IMR-90 (cell line): ENCODE results near the gene ZNF410. TPM values are rescaled to one million over a fixed set of nuclear protein-coding genes. Genes with fewer than 3 reads are reported as not detected.

Source experiments
- ATAC-seq: fragments of 200-7000 bp; cut with Tn5 transposase; 2 replicates; pipeline ENCODE4 v1.9.1; 2020; ENCODE audit warnings: low read depth, mild to moderate bottlenecking, moderate library complexity
- BruUV-seq: library from RNA; stranded (reverse); fragments of 400-500 nt; replicated peaks from 2 replicates; lab custom pipeline; 2021; lab: Mats Ljungman, UMichigan
- CTCF ChIA-PET: fragments of 300-600 bp; formaldehyde crosslinking; extraction: SDS; loops from one replicate; lab custom pipeline; 2021; ENCODE audit warnings: antibody characterized with exemption; lab: Yijun Ruan, JAX
- POLR2A ChIA-PET: fragments of 300-600 bp; sonication (Branson Sonifier 250); formaldehyde crosslinking; loops from one replicate; lab custom pipeline; 2022; ENCODE audit warnings: antibody characterized with exemption; ENCODE audit not compliant: unreplicated experiment; lab: Charles Lee
- DNase-seq: peaks from one replicate; pipeline ENCODE4 v3.0.0; 2013
- H2AFZ ChIP-seq: replicated peaks from 2 replicates; pipeline ENCODE3; 2013; ENCODE audit warnings: low read length, mild to moderate bottlenecking; ENCODE audit not compliant: poor library complexity
- H2AK5ac ChIP-seq: 2 replicates; pipeline ENCODE4 v1.6.1; 2013; ENCODE audit warnings: low read depth, low read length, inconsistent platforms
- H2AK9ac ChIP-seq: replicated peaks from 2 replicates; pipeline ENCODE3; 2013; ENCODE audit warnings: mild to moderate bottlenecking, low read depth, low read length, moderate library complexity; ENCODE audit not compliant: poor library complexity
- H2BK120ac ChIP-seq: 2 replicates; pipeline ENCODE4 v1.6.1; 2013; ENCODE audit warnings: low read depth, low read length, inconsistent platforms
- H2BK15ac ChIP-seq: 3 replicates; pipeline ENCODE4 v1.6.1; 2013; ENCODE audit warnings: low read depth, low read length, inconsistent platforms
- H2BK20ac ChIP-seq: 2 replicates; pipeline ENCODE4 v1.6.1; 2013; ENCODE audit warnings: low read depth, mild to moderate bottlenecking, inconsistent platforms, low read length, moderate library complexity
- H2BK5ac ChIP-seq: 2 replicates; pipeline ENCODE4 v1.6.1; 2013; ENCODE audit warnings: mild to moderate bottlenecking, low read depth, low read length, inconsistent platforms; ENCODE audit not compliant: poor library complexity, severe bottlenecking
- H3K14ac ChIP-seq: replicated peaks from 2 replicates; pipeline ENCODE4 v1.6.1; 2013; ENCODE audit warnings: low read depth, low read length, inconsistent platforms
- H3K18ac ChIP-seq: 2 replicates; pipeline ENCODE4 v1.6.1; 2013; ENCODE audit warnings: low read depth, low read length, control low read depth
- H3K23ac ChIP-seq: 2 replicates; pipeline ENCODE4 v1.6.1; 2013; ENCODE audit warnings: low read depth, low read length, inconsistent platforms
- H3K27ac ChIP-seq: 2 replicates; pipeline ENCODE4 v1.5.1; 2013; ENCODE audit warnings: mild to moderate bottlenecking, control low read depth, low read length; ENCODE audit not compliant: insufficient read depth
- H3K27me3 ChIP-seq: 2 replicates; pipeline ENCODE4 v1.6.1; 2013; ENCODE audit warnings: low read length; ENCODE audit not compliant: control insufficient read depth, insufficient read depth
- H3K36me3 ChIP-seq: 2 replicates; pipeline ENCODE4 v1.6.1; 2013; ENCODE audit warnings: low read length, mixed read lengths; ENCODE audit not compliant: control insufficient read depth, insufficient read depth
- H3K4ac ChIP-seq: 2 replicates; pipeline ENCODE4 v1.6.1; 2013; ENCODE audit warnings: low read depth, low read length, inconsistent platforms
- H3K4me1 ChIP-seq: 2 replicates; pipeline ENCODE4 v1.6.1; 2013; ENCODE audit warnings: low read length, mixed read lengths; ENCODE audit not compliant: control insufficient read depth, insufficient read depth
- H3K4me2 ChIP-seq: 2 replicates; pipeline ENCODE4 v1.6.1; 2013; ENCODE audit warnings: low read depth, mild to moderate bottlenecking, control low read depth, low read length, moderate library complexity
- H3K4me3 ChIP-seq: 2 replicates; pipeline ENCODE4 v1.5.1; 2013; ENCODE audit warnings: low read depth, mild to moderate bottlenecking, control low read depth, low read length, moderate library complexity; ENCODE audit not compliant: insufficient read depth
- H3K56ac ChIP-seq: 2 replicates; pipeline ENCODE4 v1.6.1; 2013; ENCODE audit warnings: low read length, inconsistent platforms; ENCODE audit not compliant: insufficient read depth; ENCODE audit errors: extremely low read depth
- H3K79me1 ChIP-seq, 2 experiments: 2 replicates each; pipeline ENCODE4 v1.6.1; 2013; ENCODE audit warnings: low read length in 2 of 2, inconsistent platforms in 1 of 2, low read depth in 1 of 2
- H3K9ac ChIP-seq: 2 replicates; pipeline ENCODE4 v1.6.1; 2013; ENCODE audit warnings: low read depth, low read length, control low read depth
- H3K9me1 ChIP-seq: 2 replicates; pipeline ENCODE4 v1.6.1; 2013; ENCODE audit warnings: low read length, inconsistent platforms; ENCODE audit not compliant: insufficient read depth
- H3K9me3 ChIP-seq: 2 replicates; pipeline ENCODE4 v1.6.1; 2013; ENCODE audit warnings: low read length; ENCODE audit not compliant: control insufficient read depth, insufficient read depth
- H4K20me1 ChIP-seq: 2 replicates; pipeline ENCODE4 v1.6.1; 2013; ENCODE audit warnings: low read length, inconsistent platforms; ENCODE audit not compliant: insufficient read depth
- H4K5ac ChIP-seq: 2 replicates; pipeline ENCODE4 v1.6.1; 2013; ENCODE audit warnings: mild to moderate bottlenecking, low read depth, low read length, control low read depth
- H4K8ac ChIP-seq, 2 experiments: 2 replicates each; pipeline ENCODE4 v1.6.1; 2013; ENCODE audit warnings: low read depth in 2 of 2, low read length in 2 of 2, control low read depth in 1 of 2, inconsistent platforms in 1 of 2
- H4K91ac ChIP-seq: 2 replicates; pipeline ENCODE4 v1.6.1; 2013; ENCODE audit warnings: low read depth, low read length, inconsistent platforms; ENCODE audit not compliant: insufficient read depth
- BHLHE40 ChIP-seq: fragments of 150-350 bp; IDR thresholded peaks from 2 replicates; pipeline ENCODE4 v1.6.1; 2016; ENCODE audit warnings: mild to moderate bottlenecking, low read depth, low read length
- CEBPB ChIP-seq: IDR thresholded peaks from 2 replicates; pipeline ENCODE4 v1.6.1; 2012; ENCODE audit warnings: low read depth, low read length, improper control_type of control experiment
- ELK1 ChIP-seq: fragments of 150-350 bp; IDR thresholded peaks from 2 replicates; pipeline ENCODE4 v1.6.1; 2016; ENCODE audit warnings: low read depth, mild to moderate bottlenecking, low read length, moderate library complexity, borderline replicate concordance
- FOS ChIP-seq: fragments of 150-350 bp; IDR thresholded peaks from 2 replicates; pipeline ENCODE4 v1.6.1; 2016; ENCODE audit warnings: low read depth, low read length
- MAFK ChIP-seq: IDR thresholded peaks from 2 replicates; pipeline ENCODE4 v1.6.1; 2012; ENCODE audit warnings: low read depth, low read length, improper control_type of control experiment
- NFE2L2 ChIP-seq: fragments of 150-350 bp; IDR thresholded peaks from 2 replicates; pipeline ENCODE4 v1.6.1; 2016; ENCODE audit warnings: low read depth, mild to moderate bottlenecking, low read length
- RCOR1 ChIP-seq: IDR thresholded peaks from 2 replicates; pipeline ENCODE4 v1.6.1; 2012; ENCODE audit warnings: mild to moderate bottlenecking, low read length, improper control_type of control experiment; ENCODE audit not compliant: insufficient replicate concordance
- SMC3 ChIP-seq: fragments of 150-350 bp; IDR thresholded peaks from 2 replicates; pipeline ENCODE4 v1.6.1; 2016; ENCODE audit warnings: low read depth, mild to moderate bottlenecking, antibody characterized with exemption, low read length, moderate library complexity
- WGBS, 2 experiments: methylation state at CpG; one replicate each; pipeline versions ENCODE4 v1.1.5 to v1.1.7; 2013; ENCODE audit warnings: missing lambda C conversion rate in 2 of 2; ENCODE audit not compliant: insufficient read length in 1 of 2; ENCODE audit errors: extremely low coverage in 2 of 2; 5-methylcytosine and 5-hydroxymethylcytosine counted together
- dilution Hi-C: fragments of 300-500 bp; cut with HindIII; formaldehyde crosslinking; loops from one replicate; pipeline ENCODE4 v1.14.3; 2018; ENCODE audit warnings: low sequenced_read_pairs; ENCODE audit not compliant: unreplicated experiment
- in situ Hi-C: fragments of 300-500 bp; cut with MboI; formaldehyde crosslinking; loops from 3 replicates; pipeline ENCODE4 v1.14.3; 2019; ENCODE audit warnings: low sequenced_read_pairs, inconsistent platforms, mixed read lengths
- intact Hi-C: fragments of 100-400 bp; cut with micrococcal nuclease; formaldehyde crosslinking; loops from 2 replicates; pipeline ENCODE4 v1.10.0; 2022
- polyA plus RNA-seq, 3 experiments: library from polyadenylated mRNA; depleted of rRNA; stranded (reverse); fragments of >200 nt; gene quantifications; 2 replicates each; pipeline ENCODE4 v1.2.3, GENCODE V29; 2012; ENCODE audit warnings: low replicate concordance in 1 of 3
- total RNA-seq: library from RNA; depleted of rRNA; stranded (reverse); fragments of >200 nt; gene quantifications from 2 replicates; pipeline ENCODE4 v1.2.3, GENCODE V29; 2012
- TF ChIP-seq, protein P1 (sequence below): conservative IDR thresholded peaks from 2 replicates; pipeline ENCODE4 v1.5.1; 2012; ENCODE audit warnings: mild to moderate bottlenecking, low read depth, low read length, improper control_type of control experiment

Gene ZNF410
- total and polyA plus RNA-seq, 2 of the 4 experiments (the other 2 are of a cell fraction), result 27.9 to 89.1 TPM

DNA sequence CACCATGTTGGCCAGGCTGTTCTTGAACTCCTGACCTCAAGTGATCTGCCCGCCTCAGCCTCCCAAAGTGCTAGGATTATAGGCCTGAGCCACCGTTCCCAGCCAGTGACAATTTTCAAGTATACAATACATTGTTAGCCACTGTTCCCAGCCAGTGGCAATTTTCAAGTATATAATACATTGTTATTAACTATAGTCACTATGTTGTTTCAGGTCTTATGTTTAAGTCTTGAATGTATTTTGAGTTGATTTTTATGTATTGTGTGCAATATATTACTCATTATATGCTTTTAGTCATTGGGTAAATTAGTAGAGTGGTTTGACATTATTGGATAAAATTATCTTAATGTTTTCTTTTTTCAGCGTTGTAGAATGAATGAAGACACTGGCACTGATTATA is 13.0 kb upstream of the ZNF410 start:
- ChIA-PET CTCF (no interaction called here), POLR2A (no interaction called here)
- H3K14ac ChIP-seq, result no peak overlapping the region
- no peak overlapping the region for H3K4ac ChIP-seq
- H3K27ac ChIP-seq, result no peak overlapping the region
- H2BK5ac ChIP-seq, result no peak overlapping the region
- H3K4me1 ChIP-seq, result peaks cover 4% of the 10 kb centered on the region; the same call in 1 of the 2 replicates
- H4K5ac ChIP-seq, result no peak overlapping the region
- H3K9me1 ChIP-seq, result 0 out of 2 replicates have a peak, but pooled peaks cover 2% of the 10 kb centered on the region
- dilution Hi-C loops, result no loop called here
- H3K4me2 ChIP-seq, result no peak overlapping the region
- H3K4me3 ChIP-seq, result no peak overlapping the region
- no peak overlapping the region for H3K18ac ChIP-seq
- no peak overlapping the region for H3K9ac ChIP-seq
- H3K27me3 ChIP-seq, result no peaks in the 10 kb centered on the region
- no CpG with 5 or more reads among the region's 3 CpGs for WGBS, 2 experiments
- DNase-seq, result no peak
- H4K20me1 ChIP-seq, result no peaks in the 10 kb centered on the region
- no peak overlapping the region for H2BK15ac ChIP-seq
- H3K56ac ChIP-seq, result no peak overlapping the region
- no peak overlapping the region for H3K23ac ChIP-seq
- H4K8ac ChIP-seq, result no peak overlapping the region
- H2BK120ac ChIP-seq, result no peak overlapping the region
- ATAC-seq, result no peak
- H3K79me1 ChIP-seq, result no peaks in the 10 kb centered on the region
- BruUV-seq, result no TSS peak
- H2AK9ac ChIP-seq, result no peak overlapping the region
- H3K9me3 ChIP-seq, result no peaks in the 10 kb centered on the region
- H2AFZ ChIP-seq, result no peak overlapping the region
- in situ Hi-C loops, result no loop called here
- no peak overlapping the region for H2BK20ac ChIP-seq
- no peak overlapping the region for H2AK5ac ChIP-seq
- intact Hi-C loops, result no loop called here
- H4K91ac ChIP-seq, result no peak overlapping the region
- TF ChIP-seq CEBPB, result no peak
- no peak for TF ChIP-seq SMC3
- no peak for TF ChIP-seq ELK1
- no peak for TF ChIP-seq FOS
- no peak for TF ChIP-seq MAFK
- TF ChIP-seq NFE2L2, result no peak
- TF ChIP-seq RCOR1, result no peak
- TF ChIP-seq BHLHE40, result no peak
- TF ChIP-seq, protein P1, sequence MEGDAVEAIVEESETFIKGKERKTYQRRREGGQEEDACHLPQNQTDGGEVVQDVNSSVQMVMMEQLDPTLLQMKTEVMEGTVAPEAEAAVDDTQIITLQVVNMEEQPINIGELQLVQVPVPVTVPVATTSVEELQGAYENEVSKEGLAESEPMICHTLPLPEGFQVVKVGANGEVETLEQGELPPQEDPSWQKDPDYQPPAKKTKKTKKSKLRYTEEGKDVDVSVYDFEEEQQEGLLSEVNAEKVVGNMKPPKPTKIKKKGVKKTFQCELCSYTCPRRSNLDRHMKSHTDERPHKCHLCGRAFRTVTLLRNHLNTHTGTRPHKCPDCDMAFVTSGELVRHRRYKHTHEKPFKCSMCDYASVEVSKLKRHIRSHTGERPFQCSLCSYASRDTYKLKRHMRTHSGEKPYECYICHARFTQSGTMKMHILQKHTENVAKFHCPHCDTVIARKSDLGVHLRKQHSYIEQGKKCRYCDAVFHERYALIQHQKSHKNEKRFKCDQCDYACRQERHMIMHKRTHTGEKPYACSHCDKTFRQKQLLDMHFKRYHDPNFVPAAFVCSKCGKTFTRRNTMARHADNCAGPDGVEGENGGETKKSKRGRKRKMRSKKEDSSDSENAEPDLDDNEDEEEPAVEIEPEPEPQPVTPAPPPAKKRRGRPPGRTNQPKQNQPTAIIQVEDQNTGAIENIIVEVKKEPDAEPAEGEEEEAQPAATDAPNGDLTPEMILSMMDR, result no peak
- H3K36me3 ChIP-seq, result no peaks in the 10 kb centered on the region
